Peyer's patch (tissue), 4 donors: ENCODE data around the gene SBF2.

Experiments used
- CTCF ChIP-seq, 6 experiments: fragments of 450-650 bp in 4 of 6; fragments of 200-600 bp in 2 of 6; sonication (generic) in 1 of 6; IDR thresholded peaks; one replicate each; pipeline ENCODE4 v1.5.1; 2017 to 2019; ENCODE audit warnings: antibody characterized with exemption in 6 of 6, mild to moderate bottlenecking in 3 of 6, moderate library complexity in 1 of 6
- POLR2A ChIP-seq, 2 donors: fragments of 450-650 bp; IDR thresholded peaks; one replicate each; pipeline ENCODE4 v1.5.1; 2017; ENCODE audit warnings: antibody characterized with exemption in 2 of 2, mild to moderate bottlenecking in 2 of 2, moderate library complexity in 2 of 2

GRCh38 chr11:9969068-9969467, 325.0 kb downstream of the SBF2 start:
- no peak for TF ChIP-seq CTCF (IDR thresholded peaks at IDR 0.05)
- no peak for TF ChIP-seq POLR2A (IDR thresholded peaks at IDR 0.05)
